Mucosa of rectum (tissue), 2 donors: ENCODE results near the gene LENEP.

Experiments used
- H3K27ac ChIP-seq, 2 donors: one replicate each; pipeline ENCODE4 v1.7.0; 2013; ENCODE audit warnings: inconsistent platforms in 2 of 2, low read depth in 2 of 2, low read length in 2 of 2
- H3K27me3 ChIP-seq, 2 donors: one replicate each; pipeline ENCODE4 v1.7.0; 2013; ENCODE audit warnings: low read length in 2 of 2; ENCODE audit not compliant: control insufficient read depth in 2 of 2, insufficient read depth in 2 of 2
- H3K36me3 ChIP-seq, 2 donors: one replicate each; pipeline ENCODE4 v1.7.0; 2013; ENCODE audit warnings: low read length in 2 of 2; ENCODE audit not compliant: control insufficient read depth in 2 of 2, insufficient read depth in 2 of 2
- H3K4me1 ChIP-seq, 2 donors: one replicate each; pipeline ENCODE4 v1.7.0; 2013; ENCODE audit warnings: low read length in 2 of 2, mild to moderate bottlenecking in 1 of 2; ENCODE audit not compliant: control insufficient read depth in 2 of 2, insufficient read depth in 2 of 2
- H3K4me3 ChIP-seq, 2 donors: one replicate each; pipeline ENCODE4 v1.7.0; 2013; ENCODE audit warnings: low read length in 2 of 2
- H3K9ac ChIP-seq, 2 donors: one replicate each; pipeline ENCODE4 v1.7.0; 2013; ENCODE audit warnings: low read length in 2 of 2, low read depth in 1 of 2, mild to moderate bottlenecking in 1 of 2
- H3K9me3 ChIP-seq, 2 donors: one replicate each; pipeline ENCODE4 v1.7.0; 2013; ENCODE audit warnings: low read length in 2 of 2; ENCODE audit not compliant: control insufficient read depth in 2 of 2
- donor health status: healthy.
- donor health status: Normal muscosa, but diverticular disease.

LENEP gene

GRCh38 chr1:154960446-154961136, 32.8 kb upstream of the LENEP start:
- Histone ChIP-seq H3K36me3 (peaks cover 22 to 37% of the 10 kb centered on the region in 2 donors), H3K27ac (peak overlapping the region; percentile 98), H3K27me3 (no peaks in the 10 kb centered on the region), H3K9me3 (no peaks in the 10 kb centered on the region), H3K9ac (peak overlapping the region; percentile 86 to 94), H3K4me1 (peaks cover 29 to 33% of the 10 kb centered on the region in 2 donors), H3K4me3 (peak overlapping the region; percentile 86 to 88)

- peak within 1 kb of the TSS; percentile 86 to 94 for H3K9ac ChIP-seq
- H3K4me1 ChIP-seq = peaks cover 27 to 28% of the 10 kb centered on the region in 2 donors
- peak within 1 kb of the TSS; percentile 98 for H3K27ac ChIP-seq
- no peaks in the 10 kb centered on the region for H3K27me3 ChIP-seq
- H3K9me3 ChIP-seq = no peaks in the 10 kb centered on the region
- H3K36me3 ChIP-seq = peaks cover 31 to 46% of the 10 kb centered on the region in 2 donors
- peak within 1 kb of the TSS; percentile 86 to 88 for H3K4me3 ChIP-seq
Measured at GRCh38 chr1:154961207-154962155, 31.9 kb upstream of the LENEP start, which contains the start of gene PYGO2. Gene PYGO2 (minus strand): TSS chr1:154961782. CDS start chr1:154961576, 206 bp downstream.

GRCh38 chr1:154962156-154962749, 31.1 kb upstream of the LENEP start:
- Histone ChIP-seq H3K4me1 (peaks cover 19 to 21% of the 10 kb centered on the region in 2 donors), H3K36me3 (peaks cover 39 to 53% of the 10 kb centered on the region in 2 donors), H3K27ac (peak overlapping the region; percentile 98)

GRCh38 chr1:154962795-154963330, 30.5 kb upstream of the LENEP start:
- peak overlapping the region; percentile 86 to 94 for H3K9ac ChIP-seq
- peaks cover 45 to 59% of the 10 kb centered on the region in 2 donors for H3K36me3 ChIP-seq
- H3K27ac ChIP-seq = peak overlapping the region in 1 of 2 donors; percentile 98
- peak overlapping the region in 1 of 2 donors; percentile 86 for H3K4me3 ChIP-seq
- peaks cover 18 to 20% of the 10 kb centered on the region in 2 donors for H3K4me1 ChIP-seq
- H3K27me3 ChIP-seq = no peaks in the 10 kb centered on the region
- H3K9me3 ChIP-seq = no peaks in the 10 kb centered on the region

More at GRCh38 chr1:154962156-154962749, 31.1 kb upstream of the LENEP start:
- Histone ChIP-seq H3K4me3 (peak overlapping the region; percentile 86 to 88), H3K9me3 (no peaks in the 10 kb centered on the region), H3K9ac (peak overlapping the region; percentile 86 to 94), H3K27me3 (no peaks in the 10 kb centered on the region)

- Histone ChIP-seq H3K9ac (no peak overlapping the region), H3K27me3 (no peaks in the 10 kb centered on the region), H3K9me3 (no peaks in the 10 kb centered on the region), H3K27ac (no peak overlapping the region), H3K4me1 (peaks cover 18 to 20% of the 10 kb centered on the region in 2 donors), H3K36me3 (peaks cover 51 to 64% of the 10 kb centered on the region in 2 donors), H3K4me3 (no peak overlapping the region)
Measured at GRCh38 chr1:154963643-154964042, 29.7 kb upstream of the LENEP start.

GRCh38 chr1:154964359-154964758, 29.0 kb upstream of the LENEP start:
- no peak overlapping the region for H3K27ac ChIP-seq
- peaks cover 50 to 65% of the 10 kb centered on the region in 2 donors for H3K36me3 ChIP-seq

GRCh38 chr1:154966111-154966510, 27.3 kb upstream of the LENEP start:
- Histone ChIP-seq H3K4me1 (peaks cover 18 to 20% of the 10 kb centered on the region in 2 donors), H3K9ac (no peak overlapping the region), H3K27ac (no peak overlapping the region), H3K9me3 (no peaks in the 10 kb centered on the region), H3K27me3 (no peaks in the 10 kb centered on the region), H3K4me3 (no peak overlapping the region), H3K36me3 (peaks cover 50 to 66% of the 10 kb centered on the region in 2 donors)

More at GRCh38 chr1:154964359-154964758, 29.0 kb upstream of the LENEP start:
- Histone ChIP-seq H3K27me3 (no peaks in the 10 kb centered on the region), H3K4me1 (peaks cover 18 to 20% of the 10 kb centered on the region in 2 donors), H3K9ac (no peak overlapping the region), H3K4me3 (no peak overlapping the region), H3K9me3 (no peaks in the 10 kb centered on the region)

GRCh38 chr1:154967331-154967950, 25.9 kb upstream of the LENEP start:
- Histone ChIP-seq H3K27me3 (no peaks in the 10 kb centered on the region), H3K4me3 (no peak overlapping the region), H3K36me3 (peaks cover 50 to 70% of the 10 kb centered on the region in 2 donors), H3K9ac (no peak overlapping the region), H3K9me3 (no peaks in the 10 kb centered on the region), H3K4me1 (peaks cover 23 to 27% of the 10 kb centered on the region in 2 donors), H3K27ac (no peak overlapping the region)

GRCh38 chr1:154968731-154969130, 24.7 kb upstream of the LENEP start:
- Histone ChIP-seq H3K27ac (no peak overlapping the region), H3K4me1 (peaks cover 25 to 32% of the 10 kb centered on the region in 2 donors), H3K9ac (no peak overlapping the region), H3K9me3 (no peaks in the 10 kb centered on the region), H3K27me3 (no peaks in the 10 kb centered on the region), H3K4me3 (no peak overlapping the region), H3K36me3 (peaks cover 42 to 62% of the 10 kb centered on the region in 2 donors)
